ENCODE data around the gene SYCE1.
"Not testable (repeated sequence)": the region's sequence is repeated elsewhere in the genome, so short reads cannot be mapped to it uniquely, and the experiment has no call there.

DNA sequence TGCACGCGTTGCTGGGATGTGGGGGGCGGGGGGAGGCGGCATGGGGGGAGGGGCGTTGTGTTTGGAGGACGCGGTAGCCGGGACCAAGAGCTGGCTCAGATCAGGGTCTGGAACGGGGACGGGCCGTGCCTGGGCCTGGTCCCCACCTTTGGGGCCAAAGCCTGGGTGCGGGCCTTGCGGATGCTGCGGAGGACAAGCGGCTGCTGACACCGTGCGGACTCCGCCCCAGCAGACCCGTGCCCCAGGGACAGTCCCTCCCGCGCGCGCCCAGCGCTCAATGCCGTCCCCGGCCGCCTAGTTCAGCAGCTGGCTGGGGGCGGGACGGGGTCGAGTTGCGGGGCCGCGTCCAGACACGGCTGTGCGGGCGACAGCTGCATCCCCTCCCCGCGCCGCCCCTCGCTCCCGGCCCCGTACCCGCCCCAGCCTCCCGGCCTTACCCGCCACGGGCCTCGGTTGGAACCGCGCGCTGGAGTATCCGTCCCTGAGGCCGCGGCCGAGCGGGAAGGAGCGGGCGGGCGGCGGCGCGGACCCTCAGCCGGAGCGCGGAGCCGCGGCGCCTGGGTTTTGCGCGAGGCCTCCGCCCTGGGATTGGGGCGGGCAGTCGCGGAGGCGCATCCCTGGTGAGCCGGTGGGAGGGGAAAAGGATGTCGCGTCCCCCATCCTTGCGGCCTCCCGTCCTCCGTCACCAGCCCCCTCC lies 3.6 kb upstream of the SYCE1 start:
- TF ChIP-seq, protein P1, sequence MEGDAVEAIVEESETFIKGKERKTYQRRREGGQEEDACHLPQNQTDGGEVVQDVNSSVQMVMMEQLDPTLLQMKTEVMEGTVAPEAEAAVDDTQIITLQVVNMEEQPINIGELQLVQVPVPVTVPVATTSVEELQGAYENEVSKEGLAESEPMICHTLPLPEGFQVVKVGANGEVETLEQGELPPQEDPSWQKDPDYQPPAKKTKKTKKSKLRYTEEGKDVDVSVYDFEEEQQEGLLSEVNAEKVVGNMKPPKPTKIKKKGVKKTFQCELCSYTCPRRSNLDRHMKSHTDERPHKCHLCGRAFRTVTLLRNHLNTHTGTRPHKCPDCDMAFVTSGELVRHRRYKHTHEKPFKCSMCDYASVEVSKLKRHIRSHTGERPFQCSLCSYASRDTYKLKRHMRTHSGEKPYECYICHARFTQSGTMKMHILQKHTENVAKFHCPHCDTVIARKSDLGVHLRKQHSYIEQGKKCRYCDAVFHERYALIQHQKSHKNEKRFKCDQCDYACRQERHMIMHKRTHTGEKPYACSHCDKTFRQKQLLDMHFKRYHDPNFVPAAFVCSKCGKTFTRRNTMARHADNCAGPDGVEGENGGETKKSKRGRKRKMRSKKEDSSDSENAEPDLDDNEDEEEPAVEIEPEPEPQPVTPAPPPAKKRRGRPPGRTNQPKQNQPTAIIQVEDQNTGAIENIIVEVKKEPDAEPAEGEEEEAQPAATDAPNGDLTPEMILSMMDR (IDR thresholded peaks at IDR 0.05) = not testable (repeated sequence)
- not testable (repeated sequence) for TF ChIP-seq POLR2A (IDR thresholded peaks at IDR 0.05)
